PFSK-1 (cell line): ENCODE data around the gene FTL.

Source experiments
- FOXP2 ChIP-seq: optimal IDR thresholded peaks from 2 replicates; pipeline ENCODE3; 2011; ENCODE audit warnings: borderline replicate concordance, control low read depth, inconsistent platforms; ENCODE audit not compliant: insufficient read depth; ENCODE audit errors: extremely low read length, extremely low read depth
- POLR2AphosphoS5 ChIP-seq: IDR thresholded peaks from 2 replicates; pipeline ENCODE4 v1.6.1; 2012; ENCODE audit warnings: low read depth, mild to moderate bottlenecking, control low read depth, low read length, moderate library complexity
- SIN3A ChIP-seq: IDR thresholded peaks from 2 replicates; pipeline ENCODE4 v1.6.1; 2012; ENCODE audit warnings: mild to moderate bottlenecking, low read length, moderate library complexity, borderline replicate concordance; ENCODE audit not compliant: insufficient read depth
- TAF1 ChIP-seq: IDR thresholded peaks from 2 replicates; pipeline ENCODE4 v1.6.1; 2012; ENCODE audit warnings: low read length, control low read depth, borderline replicate concordance; ENCODE audit not compliant: insufficient read depth
- TF ChIP-seq, protein P1 (sequence below), 2 experiments: IDR thresholded peaks; 2 replicates each; pipeline versions ENCODE4 v1.6.1 to v1.8.0; 2011 to 2012; ENCODE audit warnings: low read depth in 2 of 2, low read length in 2 of 2, control low read depth in 1 of 2, inconsistent platforms in 1 of 2, mild to moderate bottlenecking in 1 of 2, moderate library complexity in 1 of 2; ENCODE audit not compliant: insufficient read depth in 1 of 2

The FTL gene

DNA sequence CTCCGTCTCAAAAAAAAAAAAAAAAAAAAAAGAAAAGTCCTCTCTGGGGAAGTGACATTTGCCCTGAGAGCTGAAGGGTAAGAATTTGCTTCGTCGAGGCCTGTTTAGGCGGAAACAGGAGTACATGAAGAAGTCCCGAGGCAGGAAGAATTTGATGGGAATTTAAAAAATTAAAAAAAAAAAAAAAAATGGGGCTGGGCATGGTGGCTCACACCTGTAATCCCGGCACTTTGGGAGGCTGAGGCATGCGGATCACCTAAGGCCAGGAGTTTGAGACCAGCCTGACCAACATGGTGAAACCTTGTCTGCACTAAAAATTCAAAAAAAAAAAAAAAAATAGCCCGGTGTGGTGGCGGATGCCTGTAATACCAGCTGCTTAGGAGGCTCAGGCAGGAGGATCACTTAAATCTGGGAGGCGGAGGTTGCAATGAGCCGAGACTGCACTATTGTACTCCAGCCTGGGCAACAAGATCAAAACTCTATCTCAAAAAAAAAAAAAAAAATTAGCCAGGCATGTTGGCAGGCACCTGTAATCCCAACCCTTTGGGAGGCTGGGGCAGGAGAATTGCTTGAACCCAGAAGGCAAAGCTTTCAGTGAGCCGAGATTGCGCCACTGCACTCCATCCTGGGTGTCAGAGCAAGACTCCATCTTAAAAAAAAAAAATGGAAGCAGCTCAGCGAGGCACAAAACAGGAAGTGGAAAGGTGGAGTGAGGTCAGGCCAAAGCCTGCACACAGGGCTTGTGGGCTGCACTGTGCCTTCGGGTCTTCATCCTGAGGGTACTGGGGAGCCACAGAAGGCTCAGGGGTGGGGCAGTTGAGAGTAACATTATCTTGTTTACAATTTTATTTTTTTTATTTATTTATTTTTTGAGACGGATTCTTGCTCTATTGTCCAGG lies 5.5 kb upstream of the FTL start:
- TF ChIP-seq POLR2AphosphoS5 (no peak), SIN3A (no peak)

DNA sequence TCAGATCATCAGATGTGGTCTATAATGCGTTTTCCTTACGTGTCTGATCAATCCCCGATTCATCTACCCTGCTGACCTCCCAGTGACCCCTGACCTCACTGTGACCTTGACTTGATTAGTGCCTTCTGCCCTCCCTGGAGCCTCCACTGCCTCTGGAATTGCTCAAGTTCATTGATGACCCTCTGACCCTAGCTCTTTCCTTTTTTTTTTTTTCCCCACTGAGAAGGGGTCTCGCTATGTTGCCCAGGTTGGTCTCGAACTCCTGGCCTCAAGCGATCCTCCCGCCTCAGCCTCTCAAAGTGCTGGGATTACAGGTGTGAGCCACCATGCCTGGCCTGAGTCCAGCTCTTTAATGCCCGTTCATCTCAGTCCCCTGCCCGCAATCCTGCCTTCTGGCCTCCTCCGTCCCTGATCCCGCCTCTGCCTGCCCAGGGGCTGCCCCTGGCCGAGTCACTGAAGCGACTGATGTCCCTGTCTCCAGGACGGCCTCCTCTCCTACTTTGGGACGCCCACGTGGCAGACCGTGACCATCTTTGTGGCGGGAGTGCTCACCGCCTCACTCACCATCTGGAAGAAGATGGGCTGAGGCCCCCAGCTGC lies 4.0 kb upstream of the FTL start:
- no peak for TF ChIP-seq TAF1
- TF ChIP-seq POLR2AphosphoS5 = no peak
- no peak for TF ChIP-seq FOXP2
- TF ChIP-seq, protein P1, sequence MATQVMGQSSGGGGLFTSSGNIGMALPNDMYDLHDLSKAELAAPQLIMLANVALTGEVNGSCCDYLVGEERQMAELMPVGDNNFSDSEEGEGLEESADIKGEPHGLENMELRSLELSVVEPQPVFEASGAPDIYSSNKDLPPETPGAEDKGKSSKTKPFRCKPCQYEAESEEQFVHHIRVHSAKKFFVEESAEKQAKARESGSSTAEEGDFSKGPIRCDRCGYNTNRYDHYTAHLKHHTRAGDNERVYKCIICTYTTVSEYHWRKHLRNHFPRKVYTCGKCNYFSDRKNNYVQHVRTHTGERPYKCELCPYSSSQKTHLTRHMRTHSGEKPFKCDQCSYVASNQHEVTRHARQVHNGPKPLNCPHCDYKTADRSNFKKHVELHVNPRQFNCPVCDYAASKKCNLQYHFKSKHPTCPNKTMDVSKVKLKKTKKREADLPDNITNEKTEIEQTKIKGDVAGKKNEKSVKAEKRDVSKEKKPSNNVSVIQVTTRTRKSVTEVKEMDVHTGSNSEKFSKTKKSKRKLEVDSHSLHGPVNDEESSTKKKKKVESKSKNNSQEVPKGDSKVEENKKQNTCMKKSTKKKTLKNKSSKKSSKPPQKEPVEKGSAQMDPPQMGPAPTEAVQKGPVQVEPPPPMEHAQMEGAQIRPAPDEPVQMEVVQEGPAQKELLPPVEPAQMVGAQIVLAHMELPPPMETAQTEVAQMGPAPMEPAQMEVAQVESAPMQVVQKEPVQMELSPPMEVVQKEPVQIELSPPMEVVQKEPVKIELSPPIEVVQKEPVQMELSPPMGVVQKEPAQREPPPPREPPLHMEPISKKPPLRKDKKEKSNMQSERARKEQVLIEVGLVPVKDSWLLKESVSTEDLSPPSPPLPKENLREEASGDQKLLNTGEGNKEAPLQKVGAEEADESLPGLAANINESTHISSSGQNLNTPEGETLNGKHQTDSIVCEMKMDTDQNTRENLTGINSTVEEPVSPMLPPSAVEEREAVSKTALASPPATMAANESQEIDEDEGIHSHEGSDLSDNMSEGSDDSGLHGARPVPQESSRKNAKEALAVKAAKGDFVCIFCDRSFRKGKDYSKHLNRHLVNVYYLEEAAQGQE (IDR thresholded peaks at IDR 0.05; ENCODE audit: insufficient read depth in 1 of 2, low read depth in 2 of 2, low read length in 2 of 2) = no peak
- no peak for TF ChIP-seq SIN3A

DNA sequence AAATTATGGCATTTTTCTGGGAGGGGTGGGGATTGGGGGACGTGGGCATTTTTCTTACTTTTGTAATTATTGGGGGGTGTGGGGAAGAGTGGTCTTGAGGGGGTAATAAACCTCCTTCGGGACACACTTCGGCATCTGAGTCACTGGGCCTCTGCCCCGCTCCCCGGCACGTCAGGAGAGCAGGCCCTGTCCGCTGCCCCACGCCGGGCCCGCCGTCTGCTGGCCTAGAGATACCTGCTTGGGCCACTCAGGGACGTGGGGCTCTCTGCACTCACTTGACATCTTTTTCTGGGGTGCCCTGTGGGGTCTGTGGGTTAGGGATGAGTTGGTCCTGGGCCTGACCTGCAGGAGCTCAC lies 3.5 kb upstream of the FTL start:
- no peak for TF ChIP-seq TAF1
- TF ChIP-seq SIN3A = no peak
- TF ChIP-seq POLR2AphosphoS5 = no peak
- TF ChIP-seq FOXP2 = no peak
- TF ChIP-seq, protein P1 (IDR thresholded peaks at IDR 0.05; ENCODE audit: insufficient read depth in 1 of 2, low read depth in 2 of 2, low read length in 2 of 2) = no peak

DNA sequence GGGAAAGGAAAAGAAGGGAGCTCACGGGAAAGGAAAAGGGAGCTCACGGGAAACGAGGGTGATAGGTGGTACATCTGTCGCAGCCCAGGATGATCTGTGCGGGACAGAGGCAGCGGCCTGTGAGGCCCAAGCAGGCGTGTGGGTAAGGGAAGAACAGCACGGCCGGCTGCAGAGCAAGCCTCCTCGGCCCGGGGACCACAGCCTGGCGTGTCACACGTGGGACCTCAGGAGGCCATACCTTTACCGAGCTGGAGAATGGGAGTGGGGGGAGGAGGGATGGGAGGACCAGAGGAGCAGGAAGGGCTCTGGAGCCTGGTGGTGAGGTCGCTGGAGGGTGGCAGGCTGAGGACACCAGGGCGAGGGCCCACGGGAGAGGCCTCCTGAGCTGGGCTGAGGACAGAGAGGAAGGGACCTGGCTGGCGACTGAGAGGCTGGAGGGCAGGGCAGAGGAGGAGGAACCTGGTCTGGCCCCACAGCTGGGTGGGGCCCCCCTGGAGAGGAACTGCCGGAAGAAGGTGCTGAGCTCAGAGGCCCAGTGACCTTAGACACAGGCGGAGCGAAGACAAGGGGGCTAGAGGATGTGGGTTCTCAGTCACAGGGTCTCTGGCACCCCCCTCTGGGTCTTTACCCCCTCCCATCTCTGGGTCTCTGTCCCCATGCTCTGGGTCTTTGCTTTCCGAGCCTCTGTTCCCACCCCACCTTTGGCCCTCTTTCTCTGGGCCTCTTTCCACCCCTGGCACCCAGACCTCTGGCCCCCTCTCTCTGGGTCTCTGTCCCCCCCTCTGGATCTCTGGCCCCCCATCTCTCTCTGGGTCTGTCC lies 2.9 kb upstream of the FTL start:
- TF ChIP-seq POLR2AphosphoS5 = peak; percentile 28
- TF ChIP-seq TAF1 = no peak
- TF ChIP-seq FOXP2 = no peak
- no peak for TF ChIP-seq SIN3A
- TF ChIP-seq, protein P1 (IDR thresholded peaks at IDR 0.05; ENCODE audit: insufficient read depth in 1 of 2, low read depth in 2 of 2, low read length in 2 of 2) = no peak

DNA sequence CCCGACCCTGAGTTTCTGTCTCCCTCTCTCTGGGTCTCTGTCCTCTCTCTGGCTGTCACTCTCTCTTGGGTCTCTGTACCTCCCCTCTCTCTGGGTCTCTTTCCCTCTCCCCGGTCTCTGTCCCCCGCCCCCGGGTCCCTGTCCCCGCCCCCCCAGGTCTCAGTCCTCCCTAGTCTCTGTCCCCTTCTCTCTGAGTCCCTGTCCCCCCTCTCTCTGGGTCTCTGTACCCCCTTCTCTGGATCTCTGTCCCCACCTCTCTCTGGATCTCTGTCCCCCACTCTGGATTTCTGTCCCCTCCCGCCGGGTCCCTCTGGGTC lies 2.3 kb upstream of the FTL start:
- no peak for TF ChIP-seq SIN3A
- TF ChIP-seq, protein P1 (IDR thresholded peaks at IDR 0.05; ENCODE audit: insufficient read depth in 1 of 2, low read depth in 2 of 2, low read length in 2 of 2) = no peak
- TF ChIP-seq FOXP2 = no peak
- no peak for TF ChIP-seq POLR2AphosphoS5
- TF ChIP-seq TAF1 = no peak
